Neural progenitor cell (in vitro differentiated cells): Measurements from ENCODE around the gene ZMYND11.

Experiments used
- EZH2phosphoT487 ChIP-seq: fragments of 200-600 bp; sonication (generic); IDR thresholded peaks from 2 replicates; pipeline ENCODE4 v1.6.1; 2017; ENCODE audit warnings: antibody characterized with exemption
- TF ChIP-seq, protein P1 (sequence below): fragments of 200-600 bp; sonication (generic); IDR thresholded peaks from 2 replicates; pipeline ENCODE4 v1.5.1; 2017; ENCODE audit warnings: antibody characterized with exemption, mild to moderate bottlenecking

DNA sequence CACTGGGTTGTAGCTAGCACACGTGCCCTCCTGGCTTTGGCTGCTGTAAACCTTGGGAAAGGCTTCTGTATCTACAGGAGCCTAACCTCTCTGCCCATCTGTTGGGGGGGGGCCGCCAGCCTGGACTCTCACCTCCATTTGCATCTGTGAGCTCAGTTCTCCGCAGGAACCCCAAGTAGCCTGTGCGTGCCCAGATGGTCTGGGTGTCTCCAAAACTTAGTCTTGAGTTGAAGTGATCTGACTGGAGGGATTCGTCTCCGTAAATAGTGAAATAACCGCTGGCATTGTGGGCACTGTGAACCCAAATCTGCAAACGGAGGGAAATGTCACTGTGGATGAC is 147.9 kb downstream of the ZMYND11 start:
- TF ChIP-seq, protein P1, sequence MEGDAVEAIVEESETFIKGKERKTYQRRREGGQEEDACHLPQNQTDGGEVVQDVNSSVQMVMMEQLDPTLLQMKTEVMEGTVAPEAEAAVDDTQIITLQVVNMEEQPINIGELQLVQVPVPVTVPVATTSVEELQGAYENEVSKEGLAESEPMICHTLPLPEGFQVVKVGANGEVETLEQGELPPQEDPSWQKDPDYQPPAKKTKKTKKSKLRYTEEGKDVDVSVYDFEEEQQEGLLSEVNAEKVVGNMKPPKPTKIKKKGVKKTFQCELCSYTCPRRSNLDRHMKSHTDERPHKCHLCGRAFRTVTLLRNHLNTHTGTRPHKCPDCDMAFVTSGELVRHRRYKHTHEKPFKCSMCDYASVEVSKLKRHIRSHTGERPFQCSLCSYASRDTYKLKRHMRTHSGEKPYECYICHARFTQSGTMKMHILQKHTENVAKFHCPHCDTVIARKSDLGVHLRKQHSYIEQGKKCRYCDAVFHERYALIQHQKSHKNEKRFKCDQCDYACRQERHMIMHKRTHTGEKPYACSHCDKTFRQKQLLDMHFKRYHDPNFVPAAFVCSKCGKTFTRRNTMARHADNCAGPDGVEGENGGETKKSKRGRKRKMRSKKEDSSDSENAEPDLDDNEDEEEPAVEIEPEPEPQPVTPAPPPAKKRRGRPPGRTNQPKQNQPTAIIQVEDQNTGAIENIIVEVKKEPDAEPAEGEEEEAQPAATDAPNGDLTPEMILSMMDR: no peak
- TF ChIP-seq EZH2phosphoT487: no peak
